Esophagus muscularis mucosa (tissue), 4 donors: ENCODE data around the gene ACSF2. TPM values are rescaled to one million over a fixed set of nuclear protein-coding genes. Genes with fewer than 3 reads are reported as not detected.
"Not testable (repeated sequence)": the region's sequence is repeated elsewhere in the genome, so short reads cannot be mapped to it uniquely, and the experiment has no call there.

ENCODE experiments used
- DNase-seq: peaks from one replicate; pipeline ENCODE4 v3.0.0-alpha.2; 2017; ENCODE audit errors: extremely low spot score
- H3K27ac ChIP-seq, 4 donors: fragments of 200-600 bp; sonication (generic); replicated peaks in 1 of 4; 1 replicate in 3 of 4; 2 replicates in 1 of 4; pipeline ENCODE4 v1.5.1; 2016 to 2019; ENCODE audit warnings: mild to moderate bottlenecking in 1 of 4
- H3K27me3 ChIP-seq, 4 donors: fragments of 200-600 bp; sonication (generic); one replicate each; pipeline versions ENCODE4 v1.5.1 to v1.6.0; 2016 to 2019
- H3K36me3 ChIP-seq, 4 donors: fragments of 200-600 bp; sonication (generic); one replicate each; pipeline ENCODE4 v1.5.1; 2016 to 2019
- H3K4me1 ChIP-seq, 4 donors: fragments of 200-600 bp; sonication (generic); one replicate each; pipeline ENCODE4 v1.5.1; 2016 to 2019
- H3K4me3 ChIP-seq, 4 donors: fragments of 200-600 bp; sonication (generic); 1 replicate in 2 of 4; 2 replicates in 2 of 4; pipeline ENCODE4 v1.5.1; 2016 to 2019; ENCODE audit warnings: mild to moderate bottlenecking in 4 of 4, moderate library complexity in 1 of 4
- H3K9me3 ChIP-seq, 4 donors: fragments of 200-600 bp; sonication (generic); 1 replicate in 3 of 4; 2 replicates in 1 of 4; pipeline ENCODE4 v1.5.1; 2016 to 2019
- CTCF ChIP-seq, 3 experiments: fragments of 200-600 bp in 2 of 3; fragments of 450-650 bp in 1 of 3; sonication (generic) in 2 of 3; IDR thresholded peaks; one replicate each; pipeline ENCODE4 v1.5.1; 2017 to 2019; ENCODE audit warnings: antibody characterized with exemption in 3 of 3, mild to moderate bottlenecking in 2 of 3, moderate library complexity in 1 of 3
- EP300 ChIP-seq: sonication (generic); formaldehyde crosslinking; IDR thresholded peaks from one replicate; pipeline ENCODE4 v1.6.1; 2017; ENCODE audit warnings: antibody characterized with exemption
- POLR2A ChIP-seq: fragments of 450-650 bp; IDR thresholded peaks from one replicate; pipeline ENCODE4 v1.6.1; 2017; ENCODE audit warnings: antibody characterized with exemption, moderate library complexity, mild to moderate bottlenecking, low read depth
- POLR2AphosphoS5 ChIP-seq, 2 donors: sonication (generic); formaldehyde crosslinking; IDR thresholded peaks; one replicate each; pipeline ENCODE4 v1.6.1; 2017; ENCODE audit warnings: antibody characterized with exemption in 2 of 2
- WGBS: methylation state at CpG from one replicate; pipeline ENCODE4 v1.1.5; 2018; 5-methylcytosine and 5-hydroxymethylcytosine counted together
- intact Hi-C: fragments of 100-400 bp; cut with DNase I; formaldehyde crosslinking; loops from one replicate; pipeline ENCODE4 v1.15.1; 2023
- total RNA-seq, 4 donors: library from RNA; depleted of rRNA; stranded (reverse); fragments of >200 nt; gene quantifications; one replicate each; pipeline versions ENCODE4 v1.1.0 to v1.2.1, GENCODE V29; 2016

The ACSF2 gene
- total RNA-seq, 4 donors from 2014 or later: 6.0 to 9.6 (median 8.1) TPM

GRCh38 chr17:50474523-50474922, 48.5 kb downstream of the ACSF2 start:
- TF ChIP-seq EP300: no peak
- TF ChIP-seq CTCF (IDR thresholded peaks at IDR 0.05): no peak
- no peak for TF ChIP-seq POLR2AphosphoS5 (IDR thresholded peaks at IDR 0.05)
- TF ChIP-seq POLR2A: no peak
- intact Hi-C loops: no loop called here
- 79% methylated on average over 6 of the region's 6 CpGs for WGBS

GRCh38 chr17:50475362-50475761, 49.3 kb downstream of the ACSF2 start:
- 85% methylated on average over 4 of the region's 4 CpGs for WGBS
- intact Hi-C loops: no loop called here
- no peaks in the 10 kb centered on the region for H3K9me3 ChIP-seq
- no peak for TF ChIP-seq POLR2AphosphoS5 (IDR thresholded peaks at IDR 0.05)
- no peak for TF ChIP-seq CTCF (IDR thresholded peaks at IDR 0.05)
- TF ChIP-seq EP300: no peak
- no peak for TF ChIP-seq POLR2A
- H3K27me3 ChIP-seq: peaks cover 0 to 16% (median 5%) of the 10 kb centered on the region in 4 donors
- peaks cover 0 to 29% (median 12%) of the 10 kb centered on the region in 4 donors for H3K36me3 ChIP-seq
- H3K4me1 ChIP-seq: peaks cover 13 to 19% (median 19%) of the 10 kb centered on the region in 4 donors
- no peak for DNase-seq
- no peak overlapping the region for H3K27ac ChIP-seq
- no peak overlapping the region for H3K4me3 ChIP-seq

More at GRCh38 chr17:50474523-50474922, 48.5 kb downstream of the ACSF2 start:
- H3K4me1 ChIP-seq: peaks cover 7 to 13% (median 12%) of the 10 kb centered on the region in 4 donors
- peaks cover 0 to 20% (median 7%) of the 10 kb centered on the region in 4 donors for H3K27me3 ChIP-seq
- H3K27ac ChIP-seq: no peak overlapping the region
- DNase-seq: no peak
- H3K4me3 ChIP-seq: no peak overlapping the region
- H3K9me3 ChIP-seq: no peaks in the 10 kb centered on the region
- H3K36me3 ChIP-seq: peaks cover 0 to 27% (median 12%) of the 10 kb centered on the region in 4 donors

GRCh38 chr17:50475775-50476544, 49.9 kb downstream of the ACSF2 start:
- H3K4me1 ChIP-seq: peaks cover 17 to 22% (median 21%) of the 10 kb centered on the region in 4 donors
- H3K27ac ChIP-seq, H3K9me3 ChIP-seq, intact Hi-C loops, H3K4me3 ChIP-seq, DNase-seq: not testable (repeated sequence)
- peaks cover 0 to 16% (median 5%) of the 10 kb centered on the region in 4 donors for H3K27me3 ChIP-seq
- 43% methylated on average over 20 of the region's 33 CpGs for WGBS
- H3K36me3 ChIP-seq: peaks cover 0 to 30% (median 11%) of the 10 kb centered on the region in 4 donors

- WGBS: 82% methylated on average over 18 of the region's 18 CpGs
- TF ChIP-seq POLR2A: no peak
- TF ChIP-seq POLR2AphosphoS5 (IDR thresholded peaks at IDR 0.05): no peak
- no peak for TF ChIP-seq CTCF (IDR thresholded peaks at IDR 0.05)
- peaks cover 0 to 24% (median 8%) of the 10 kb centered on the region in 4 donors for H3K36me3 ChIP-seq
- no peak for DNase-seq
- H3K27ac ChIP-seq: no peak overlapping the region
- intact Hi-C loops: no loop called here
- H3K4me1 ChIP-seq: peaks cover 20 to 23% (median 22%) of the 10 kb centered on the region in 4 donors
- H3K27me3 ChIP-seq: peaks cover 0 to 16% (median 5%) of the 10 kb centered on the region in 4 donors
- no peaks in the 10 kb centered on the region for H3K9me3 ChIP-seq
- H3K4me3 ChIP-seq: no peak overlapping the region
Observed at GRCh38 chr17:50476545-50477315, 50.7 kb downstream of the ACSF2 start.

- Histone ChIP-seq H3K4me3 (peak overlapping the region in 3 of 4 donors; percentile 72 to 86 (median 80)), H3K36me3 (peaks cover 0 to 26% (median 9%) of the 10 kb centered on the region in 4 donors), H3K27ac (peak overlapping the region; percentile 86 to 92 (median 88)), H3K4me1 (peaks cover 30 to 36% (median 33%) of the 10 kb centered on the region in 4 donors), H3K9me3 (no peaks in the 10 kb centered on the region), H3K27me3 (peaks cover 0 to 16% (median 5%) of the 10 kb centered on the region in 4 donors)
- intact Hi-C loops: no loop called here
- DNase-seq: no peak
- 73% methylated on average over 7 of the region's 7 CpGs for WGBS
- TF ChIP-seq EP300 (no peak), POLR2AphosphoS5 (IDR thresholded peaks at IDR 0.05) (no peak)
Observed at GRCh38 chr17:50477976-50478375, 52.0 kb downstream of the ACSF2 start.
